HEK293T (cell line): Measurements from ENCODE around the gene PTMA.

Experiments
- CTCF ChIA-PET: fragments of 350-600 bp; formaldehyde crosslinking; extraction: SDS; loops from one replicate; lab custom pipeline; 2021; ENCODE audit warnings: antibody characterized with exemption, inconsistent platforms; lab: Yijun Ruan, JAX
- POLR2A ChIA-PET: fragments of 350-600 bp; formaldehyde crosslinking; extraction: SDS; loops from one replicate; lab custom pipeline; 2020; ENCODE audit warnings: antibody characterized with exemption, inconsistent platforms; lab: Yijun Ruan, JAX
- DNase-seq: peaks from one replicate; pipeline ENCODE4 v3.0.0; 2012; ENCODE audit warnings: mixed read lengths; ENCODE audit errors: extremely low spot score
- ARNT ChIP-seq: fragments of 450-650 bp; IDR thresholded peaks from 2 replicates; pipeline ENCODE4 v1.6.1; 2017; ENCODE audit warnings: mild to moderate bottlenecking
- BHLHE40 ChIP-seq: fragments of 450-650 bp; IDR thresholded peaks from 2 replicates; pipeline ENCODE4 v1.6.1; 2016; ENCODE audit warnings: mild to moderate bottlenecking, moderate library complexity, borderline replicate concordance
- CTBP1 ChIP-seq: fragments of 450-650 bp; IDR thresholded peaks from 2 replicates; pipeline ENCODE4 v1.6.1; 2016; ENCODE audit warnings: borderline replicate concordance
- ELF4 ChIP-seq: fragments of 450-650 bp; IDR thresholded peaks from 2 replicates; pipeline ENCODE4 v1.6.1; 2017; ENCODE audit warnings: antibody characterized with exemption
- FOXA1 ChIP-seq: fragments of 450-650 bp; IDR thresholded peaks from 2 replicates; pipeline ENCODE4 v1.6.1; 2016; ENCODE audit warnings: mild to moderate bottlenecking
- FOXK2 ChIP-seq: fragments of 450-650 bp; IDR thresholded peaks from 2 replicates; pipeline ENCODE4 v1.6.1; 2016; ENCODE audit warnings: mild to moderate bottlenecking
- FOXM1 ChIP-seq: fragments of 450-650 bp; IDR thresholded peaks from 2 replicates; pipeline ENCODE4 v1.6.1; 2017; ENCODE audit warnings: mild to moderate bottlenecking, borderline replicate concordance
- HDGF ChIP-seq: fragments of 450-650 bp; IDR thresholded peaks from 2 replicates; pipeline ENCODE4 v1.6.1; 2017; ENCODE audit warnings: antibody characterized with exemption, borderline replicate concordance
- L3MBTL2 ChIP-seq: fragments of 450-650 bp; conservative IDR thresholded peaks from 2 replicates; pipeline ENCODE4 v1.6.1; 2016; ENCODE audit warnings: mild to moderate bottlenecking
- LEF1 ChIP-seq: fragments of 450-650 bp; IDR thresholded peaks from 2 replicates; pipeline ENCODE4 v1.6.1; 2017; ENCODE audit warnings: mild to moderate bottlenecking, borderline replicate concordance
- NFRKB ChIP-seq: fragments of 450-650 bp; IDR thresholded peaks from 2 replicates; pipeline ENCODE4 v1.6.1; 2016; ENCODE audit warnings: mild to moderate bottlenecking, moderate library complexity
- SP1 ChIP-seq: fragments of 450-650 bp; IDR thresholded peaks from 2 replicates; pipeline ENCODE4 v1.6.1; 2017
- SUZ12 ChIP-seq: fragments of 450-650 bp; IDR thresholded peaks from 2 replicates; pipeline ENCODE4 v1.6.1; 2016; ENCODE audit warnings: mild to moderate bottlenecking
- TARDBP ChIP-seq: fragments of 450-650 bp; IDR thresholded peaks from 2 replicates; pipeline ENCODE4 v1.6.1; 2016
- ZNF384 ChIP-seq: fragments of 450-650 bp; IDR thresholded peaks from 2 replicates; pipeline ENCODE4 v1.6.1; 2016
- TF ChIP-seq, protein P1 (sequence below): fragments of 450-650 bp; IDR thresholded peaks from 2 replicates; pipeline ENCODE4 v1.6.1; 2016

PTMA gene

GRCh38 chr2:231720292-231720986 lies 12.1 kb downstream of the PTMA start:
- ChIA-PET POLR2A (no interaction called here), CTCF (interaction anchor here (0.7 to 0.9 kb wide), 2 partner anchors 27 to 43 kb away, joined by 3 read pairs; no protein-coding TSS in a partner anchor)
- no peak for DNase-seq
- TF ChIP-seq CTBP1 (no peak), FOXA1 (no peak), BHLHE40 (no peak), FOXM1 (no peak), ELF4 (no peak), LEF1 (no peak), SUZ12 (no peak), ZNF384 (no peak), SP1 (no peak), NFRKB (no peak), FOXK2 (no peak), L3MBTL2 (no peak)

DNA sequence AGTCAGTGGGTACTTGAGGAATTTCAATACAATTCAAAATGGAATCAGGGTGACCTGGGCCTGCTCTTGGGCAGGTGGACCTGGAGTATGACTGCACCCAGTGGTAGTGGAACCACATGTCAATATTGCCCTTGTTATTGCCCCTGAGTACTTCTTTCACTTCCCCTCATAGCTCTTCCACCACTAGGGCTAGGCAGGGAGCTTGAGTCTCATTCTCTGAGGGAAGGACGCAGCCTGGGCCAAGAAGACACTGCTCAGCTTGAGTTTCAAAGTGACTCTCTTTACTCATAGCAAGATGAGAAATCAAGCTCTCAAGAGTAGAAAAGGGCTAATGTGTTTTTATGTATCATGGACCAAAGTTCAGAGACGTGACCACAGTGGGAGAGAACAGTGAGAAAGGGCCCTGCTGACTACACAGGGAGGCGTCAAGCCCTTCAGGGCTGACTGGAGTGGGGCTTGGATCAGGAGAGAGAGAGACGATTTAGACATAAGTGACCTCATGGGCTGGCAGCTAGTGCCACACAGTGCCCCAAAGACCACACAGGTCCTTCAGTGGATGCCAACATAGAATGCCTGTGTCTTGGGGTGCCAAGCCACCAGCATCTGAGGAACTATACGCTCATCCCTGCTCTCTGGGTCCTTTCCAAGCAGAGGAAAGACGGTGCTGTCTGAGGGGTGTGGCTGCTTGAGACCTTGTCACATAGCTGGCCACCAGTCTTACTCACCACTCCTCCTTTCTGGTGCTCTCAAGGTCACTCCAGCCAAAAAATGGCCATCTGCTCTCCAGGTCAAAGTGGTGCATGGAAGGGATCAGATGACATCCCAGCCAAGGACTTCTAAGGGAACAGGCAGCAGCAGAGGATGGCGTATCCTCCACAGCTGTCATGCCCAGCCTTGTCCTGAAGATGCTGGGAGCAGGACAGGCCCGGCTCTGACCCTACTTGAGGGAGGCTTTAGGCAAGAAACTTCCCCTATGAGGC lies 13.0 kb downstream of the PTMA start:
- ChIA-PET POLR2A (no interaction called here), CTCF (interaction anchor here (0.7 to 1.3 kb wide), 2 partner anchors 28 to 44 kb away, joined by 3 to 5 read pairs; no protein-coding TSS in a partner anchor)
- TF ChIP-seq FOXM1 (no peak), BHLHE40 (no peak), ARNT (no peak), ELF4 (no peak)
- no peak for DNase-seq

DNA sequence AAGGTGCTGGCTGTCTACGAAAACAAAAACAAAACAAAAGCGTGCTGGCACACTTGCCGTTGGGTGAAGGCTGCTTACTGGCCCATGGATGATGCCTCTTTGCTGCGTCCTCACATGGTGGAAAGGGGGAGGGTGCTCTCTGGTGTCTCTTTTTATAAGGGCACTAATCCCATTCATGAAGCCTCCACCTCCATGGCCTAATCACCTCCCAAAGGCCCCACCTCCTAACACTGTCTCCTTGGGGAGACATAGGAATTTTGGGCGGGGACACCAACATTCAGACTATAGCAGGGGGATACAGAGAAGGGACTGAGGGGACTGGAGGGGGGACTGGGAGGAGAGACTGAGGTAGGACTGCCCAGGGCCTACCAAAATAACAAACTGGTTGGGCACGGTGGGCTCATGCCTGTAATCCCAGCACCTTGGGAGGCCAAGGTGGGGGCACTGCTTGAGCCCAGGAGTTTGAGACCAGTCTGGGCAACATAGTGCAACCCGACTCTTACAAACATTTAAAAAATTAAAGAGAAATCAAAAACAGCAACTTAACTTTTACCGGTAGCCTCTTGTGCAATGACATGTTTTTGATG lies 14.5 kb downstream of the PTMA start:
- POLR2A ChIA-PET = no interaction called here
- TF ChIP-seq BHLHE40 (no peak), TARDBP (no peak), L3MBTL2 (no peak), ARNT (no peak), FOXA1 (no peak), FOXK2 (no peak)
- TF ChIP-seq, protein P1, sequence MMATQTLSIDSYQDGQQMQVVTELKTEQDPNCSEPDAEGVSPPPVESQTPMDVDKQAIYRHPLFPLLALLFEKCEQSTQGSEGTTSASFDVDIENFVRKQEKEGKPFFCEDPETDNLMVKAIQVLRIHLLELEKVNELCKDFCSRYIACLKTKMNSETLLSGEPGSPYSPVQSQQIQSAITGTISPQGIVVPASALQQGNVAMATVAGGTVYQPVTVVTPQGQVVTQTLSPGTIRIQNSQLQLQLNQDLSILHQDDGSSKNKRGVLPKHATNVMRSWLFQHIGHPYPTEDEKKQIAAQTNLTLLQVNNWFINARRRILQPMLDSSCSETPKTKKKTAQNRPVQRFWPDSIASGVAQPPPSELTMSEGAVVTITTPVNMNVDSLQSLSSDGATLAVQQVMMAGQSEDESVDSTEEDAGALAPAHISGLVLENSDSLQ = no peak
- DNase-seq = no peak
- CTCF ChIA-PET = no interaction called here

DNA sequence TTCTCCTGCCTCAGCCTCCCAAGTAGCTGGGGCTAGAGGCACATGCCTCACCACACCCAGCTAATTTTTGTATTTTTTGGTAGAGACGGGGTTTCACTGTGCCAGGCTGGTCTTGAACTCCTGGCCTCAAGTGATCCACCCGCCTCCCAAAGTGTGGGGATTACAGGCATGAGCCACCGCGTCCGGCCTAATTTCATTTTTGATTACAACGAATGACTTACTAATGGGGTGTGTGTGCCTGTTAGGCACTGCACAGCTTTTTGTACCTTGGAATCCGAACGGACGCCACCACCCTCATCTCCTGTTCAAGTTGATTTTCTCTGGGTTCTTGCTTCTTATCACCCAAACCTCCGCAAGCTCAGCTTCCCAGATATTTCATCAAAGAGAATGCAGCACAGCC lies 17.2 kb downstream of the PTMA start:
- DNase-seq = no peak
- TF ChIP-seq LEF1 (no peak), HDGF (no peak), TARDBP (no peak), FOXM1 (no peak), CTBP1 (no peak), FOXK2 (no peak), FOXA1 (no peak), SP1 (no peak), ARNT (no peak), L3MBTL2 (no peak), SUZ12 (no peak), ZNF384 (no peak), ELF4 (no peak)
- TF ChIP-seq, protein P1 = no peak
- POLR2A ChIA-PET = interaction anchor here (0.6 to 1.2 kb wide), 2 partner anchors 12 to 34 kb away, joined by 3 to 4 read pairs; no protein-coding TSS in a partner anchor

DNA sequence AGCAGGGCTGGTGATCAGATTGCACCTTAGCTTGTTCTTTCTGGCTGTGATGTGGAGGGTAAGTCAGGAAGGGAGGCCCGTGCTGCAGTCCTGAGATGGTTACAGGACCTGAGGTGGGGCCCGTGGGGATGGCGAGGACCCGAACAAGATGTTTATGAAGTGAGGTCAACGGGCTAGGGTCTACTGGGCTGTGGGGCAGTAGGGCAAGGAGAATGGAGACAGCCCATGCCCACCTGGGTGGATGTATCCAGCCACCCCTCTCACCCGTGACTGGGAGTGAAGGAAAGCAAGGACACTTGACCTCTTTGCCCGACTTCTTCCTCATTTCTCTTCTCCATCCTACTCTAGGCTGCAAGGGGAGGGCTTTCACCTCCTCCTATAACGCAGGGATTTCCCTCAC lies 18.0 kb downstream of the PTMA start:
- TF ChIP-seq FOXA1 (no peak), ARNT (no peak), L3MBTL2 (no peak)
- ChIA-PET CTCF (interaction anchor here (3.1 kb wide), 1 partner anchor 12 kb away, joined by 20 read pairs; no protein-coding TSS in a partner anchor), POLR2A (interaction anchor here (0.6 kb wide), 1 partner anchor 33 kb away, joined by 4 read pairs; no protein-coding TSS in a partner anchor)
- no peak for DNase-seq

More for the DNA sequence above, 17.2 kb downstream of the PTMA start:
- CTCF ChIA-PET = interaction anchor here (0.7 to 3.1 kb wide), 3 partner anchors 11 to 117 kb away, joined by 3 to 20 read pairs (median 3); no protein-coding TSS in a partner anchor

DNA sequence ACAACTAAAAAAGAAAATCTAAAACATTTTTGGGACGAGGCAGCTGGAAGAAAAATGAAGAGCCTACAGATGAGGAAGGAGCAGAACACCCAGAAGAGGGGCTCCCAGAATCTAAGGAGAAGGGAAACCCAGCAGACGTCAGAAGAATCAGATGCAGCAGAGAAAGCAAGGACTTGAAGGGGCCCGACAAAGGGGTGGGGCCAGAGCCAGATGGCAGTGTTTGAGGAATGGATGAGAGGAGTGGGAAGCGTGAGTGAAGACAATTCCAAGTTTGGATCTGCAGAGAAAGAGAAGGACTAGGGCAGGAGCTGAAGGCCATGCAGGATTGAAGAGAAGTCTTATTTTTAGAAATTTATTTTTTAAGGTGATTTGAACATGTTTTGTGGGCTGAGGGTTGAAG lies 19.3 kb downstream of the PTMA start:
- ChIA-PET POLR2A (no interaction called here), CTCF (interaction anchor here (0.9 to 1.5 kb wide), 2 partner anchors 13 to 50 kb away, joined by 3 to 4 read pairs; no protein-coding TSS in a partner anchor)
- TF ChIP-seq SP1 = no peak
- no peak for TF ChIP-seq FOXK2
- no peak for TF ChIP-seq FOXM1
- no peak for TF ChIP-seq BHLHE40
- TF ChIP-seq CTBP1 = no peak
- TF ChIP-seq L3MBTL2 = no peak
- no peak for TF ChIP-seq ARNT
- TF ChIP-seq, protein P1 = no peak
- TF ChIP-seq NFRKB = no peak
- TF ChIP-seq FOXA1 = no peak
- TF ChIP-seq HDGF = no peak
- TF ChIP-seq TARDBP = no peak
- TF ChIP-seq LEF1 = no peak
- no peak for TF ChIP-seq SUZ12
- no peak for TF ChIP-seq ZNF384
- no peak for TF ChIP-seq ELF4
- DNase-seq = no peak
